ENCODE data around the gene TERT.

- TF ChIP-seq CTCF (IDR thresholded peaks at IDR 0.05; ENCODE audit: borderline replicate concordance, extremely low read depth, low read length, poor library complexity, severe bottlenecking) = no peak
- no peak for TF ChIP-seq EZH2 (IDR thresholded peaks at IDR 0.05; ENCODE audit: borderline replicate concordance, low read depth, low read length, severe bottlenecking)
Measured at GRCh38 chr5:1219098-1219767, 75.6 kb downstream of the TERT start.
